A549 (cell line): ENCODE measurements around the gene ELOVL2. TPM values are rescaled to one million over a fixed set of nuclear protein-coding genes. Genes with fewer than 3 reads are reported as not detected.

Experiments used
- ATAC-seq, 2 experiments: fragments of 200-7000 bp in 1 of 2; fragments of >200 bp in 1 of 2; cut with Nextera tagmentation in 1 of 2; cut with Tn5 transposase in 1 of 2; 3 replicates each; pipeline versions ENCODE4 v1.8.0 to v1.9.1; 2018 to 2020; ENCODE audit warnings: mild to moderate bottlenecking in 1 of 2, moderate library complexity in 1 of 2
- CTCF ChIA-PET: fragments of 300-600 bp; sonication (Branson Sonifier 250); formaldehyde crosslinking; extraction: SDS; loops from one replicate; lab custom pipeline; 2021; ENCODE audit warnings: antibody characterized with exemption, inconsistent platforms; lab: Yijun Ruan, JAX
- POLR2A ChIA-PET: fragments of 350-600 bp; formaldehyde crosslinking; extraction: SDS; loops from one replicate; lab custom pipeline; 2021; ENCODE audit warnings: antibody characterized with exemption, inconsistent platforms; lab: Yijun Ruan, JAX
- DNase-seq, 2 experiments: peaks; one replicate each; pipeline versions ENCODE4 v3.0.0 to v3.0.0-alpha.2; 2011 to 2016; ENCODE audit warnings: low read depth in 1 of 2, low spot score in 1 of 2
- FAIRE-seq: peaks from 2 replicates; lab custom pipeline; 2011; peaks lifted over from hg19 to GRCh38; lab: Jason Lieb, UNC
- H3K27ac ChIP-seq, 2 experiments: fragments of >200 bp; sonication (Bioruptor Twin); formaldehyde crosslinking; 3 replicates each; pipeline ENCODE4 v1.5.1; 2016 to 2017
- H3K4me1 ChIP-seq: fragments of >200 bp; sonication (Bioruptor Twin); formaldehyde crosslinking; 3 replicates; pipeline ENCODE4 v1.6.1; 2016
- H3K4me2 ChIP-seq: fragments of >200 bp; sonication (Bioruptor Twin); formaldehyde crosslinking; 3 replicates; pipeline ENCODE4 v1.6.1; 2016
- H3K4me3 ChIP-seq: fragments of >200 bp; sonication (Bioruptor Twin); formaldehyde crosslinking; 3 replicates; pipeline ENCODE4 v1.5.1; 2016
- H3K9me3 ChIP-seq: fragments of >200 bp; sonication (Bioruptor Twin); formaldehyde crosslinking; 3 replicates; pipeline ENCODE4 v1.6.1; 2016
- BHLHE40 ChIP-seq: IDR thresholded peaks from 2 replicates; pipeline ENCODE4 v1.6.1; 2012; ENCODE audit warnings: low read depth, low read length, inconsistent platforms
- CBX8 ChIP-seq: fragments of 200-600 bp; sonication (generic); IDR thresholded peaks from 2 replicates; pipeline ENCODE4 v1.6.1; 2016
- CEBPB ChIP-seq, 2 experiments: fragments of >200 bp in 1 of 2; sonication (Bioruptor Twin) in 1 of 2; formaldehyde crosslinking in 1 of 2; IDR thresholded peaks; 2 replicates each; pipeline ENCODE4 v1.6.1; 2012 to 2016
- CHD2 ChIP-seq: fragments of 150-350 bp; IDR thresholded peaks from 2 replicates; pipeline ENCODE4 v1.6.1; 2014; ENCODE audit warnings: low read length; ENCODE audit not compliant: partially characterized antibody
- FOSL2 ChIP-seq, 2 experiments: fragments of 450-650 bp in 1 of 2; fragments of >200 bp in 1 of 2; sonication (Bioruptor Twin) in 1 of 2; formaldehyde crosslinking; IDR thresholded peaks; 2 replicates each; pipeline versions ENCODE4 v1.5.0 to v1.6.1; 2016 to 2020; ENCODE audit warnings: mild to moderate bottlenecking in 1 of 2, moderate library complexity in 1 of 2
- HEYL ChIP-seq: fragments of 250-450 bp; sonication (Bioruptor Pico); IDR thresholded peaks from 2 replicates; pipeline ENCODE4 v1.8.0; 2021; ENCODE audit warnings: mild to moderate bottlenecking, moderate library complexity
- HOXB13 ChIP-seq: fragments of 250-450 bp; sonication (Bioruptor Pico); IDR thresholded peaks from 2 replicates; pipeline ENCODE4 v1.5.0; 2020; ENCODE audit warnings: low read depth, mild to moderate bottlenecking, moderate library complexity
- JUN ChIP-seq, 2 experiments: fragments of >200 bp; sonication (Bioruptor Twin); formaldehyde crosslinking; IDR thresholded peaks; 2 replicates in 1 of 2; 3 replicates in 1 of 2; pipeline ENCODE4 v1.6.1; 2016 to 2017
- JUNB ChIP-seq: fragments of >200 bp; sonication (Bioruptor Twin); formaldehyde crosslinking; IDR thresholded peaks from 2 replicates; pipeline ENCODE4 v1.6.1; 2016
- MAFK ChIP-seq: fragments of 450-650 bp; IDR thresholded peaks from 2 replicates; pipeline ENCODE4 v1.6.1; 2014; ENCODE audit not compliant: partially characterized antibody
- MAZ ChIP-seq: fragments of 150-350 bp; IDR thresholded peaks from 2 replicates; pipeline ENCODE4 v1.6.1; 2014; ENCODE audit warnings: antibody characterized with exemption, low read depth, low read length, borderline replicate concordance
- NFE2L2 ChIP-seq: fragments of 150-350 bp; conservative IDR thresholded peaks from 2 replicates; pipeline ENCODE4 v1.6.1; 2014; ENCODE audit warnings: low read length
- NPAS2 ChIP-seq: fragments of 250-450 bp; sonication (Bioruptor Pico); IDR thresholded peaks from 2 replicates; pipeline ENCODE4 v1.8.0; 2022; ENCODE audit warnings: mild to moderate bottlenecking, moderate library complexity, borderline replicate concordance
- RARB ChIP-seq: fragments of 250-450 bp; sonication (Bioruptor Pico); IDR thresholded peaks from 2 replicates; pipeline ENCODE4 v1.8.0; 2021; ENCODE audit warnings: mild to moderate bottlenecking, moderate library complexity
- RNF2 ChIP-seq: fragments of 200-600 bp; sonication (generic); IDR thresholded peaks from 2 replicates; pipeline ENCODE4 v1.6.1; 2016; ENCODE audit warnings: low read depth, mild to moderate bottlenecking, antibody characterized with exemption, moderate library complexity, borderline replicate concordance
- SMC3 ChIP-seq: fragments of >200 bp; sonication (Bioruptor Twin); formaldehyde crosslinking; IDR thresholded peaks from 3 replicates; pipeline ENCODE4 v1.6.1; 2018; ENCODE audit warnings: inconsistent platforms
- SREBF2 ChIP-seq: fragments of 450-650 bp; IDR thresholded peaks from 2 replicates; pipeline ENCODE4 v1.6.1; 2014; ENCODE audit warnings: mild to moderate bottlenecking, moderate library complexity
- TP53 ChIP-seq: fragments of 250-450 bp; sonication (Bioruptor Pico); IDR thresholded peaks from 2 replicates; pipeline ENCODE4 v1.5.0; 2021; ENCODE audit warnings: mild to moderate bottlenecking, moderate library complexity
- ZNF302 ChIP-seq: fragments of 250-450 bp; sonication (Bioruptor Pico); IDR thresholded peaks from 2 replicates; pipeline ENCODE4 v1.9.0; 2021; ENCODE audit warnings: inconsistent platforms, mild to moderate bottlenecking, moderate library complexity
- WGBS: methylation state at CpG from one replicate; pipeline ENCODE4 v1.1.6; 2017; ENCODE audit errors: missing lambda C conversion rate; 5-methylcytosine and 5-hydroxymethylcytosine counted together
- polyA plus RNA-seq, 4 experiments: library from polyadenylated mRNA; depleted of rRNA in 3 of 4; stranded (reverse); fragments of >200 nt; fragmentation: RNase III in 1 of 4; extraction: RNeasy Plus Mini Kit Qiagen cat#74134 plus additional on column Dnase treatment in 1 of 4; gene quantifications; 2 replicates in 3 of 4; 3 replicates in 1 of 4; pipeline ENCODE4 v1.2.3, GENCODE V29; 2011 to 2017
- TF ChIP-seq, protein P1 (sequence below): fragments of 450-650 bp; IDR thresholded peaks from 2 replicates; pipeline ENCODE4 v1.6.1; 2014; ENCODE audit warnings: antibody characterized with exemption
- TF ChIP-seq, protein P2 (sequence below): IDR thresholded peaks from 2 replicates; pipeline ENCODE4 v1.6.1; 2012
- TF ChIP-seq, protein P3 (sequence below): IDR thresholded peaks from 2 replicates; pipeline ENCODE4 v1.6.1; 2012
- TF ChIP-seq, protein P4 (sequence below): fragments of 200-600 bp; sonication (generic); IDR thresholded peaks from 2 replicates; pipeline ENCODE4 v1.6.1; 2016; ENCODE audit warnings: antibody characterized with exemption, mild to moderate bottlenecking, moderate library complexity
- TF ChIP-seq, protein P5 (sequence below): fragments of 150-350 bp; IDR thresholded peaks from 2 replicates; pipeline ENCODE4 v1.6.1; 2014; ENCODE audit warnings: low read depth, mild to moderate bottlenecking, low read length

ELOVL2 gene
- polyA plus RNA-seq, 2 of the 4 experiments (the other 2 are of a cell fraction), result 12.4 to 15.5 TPM

DNA sequence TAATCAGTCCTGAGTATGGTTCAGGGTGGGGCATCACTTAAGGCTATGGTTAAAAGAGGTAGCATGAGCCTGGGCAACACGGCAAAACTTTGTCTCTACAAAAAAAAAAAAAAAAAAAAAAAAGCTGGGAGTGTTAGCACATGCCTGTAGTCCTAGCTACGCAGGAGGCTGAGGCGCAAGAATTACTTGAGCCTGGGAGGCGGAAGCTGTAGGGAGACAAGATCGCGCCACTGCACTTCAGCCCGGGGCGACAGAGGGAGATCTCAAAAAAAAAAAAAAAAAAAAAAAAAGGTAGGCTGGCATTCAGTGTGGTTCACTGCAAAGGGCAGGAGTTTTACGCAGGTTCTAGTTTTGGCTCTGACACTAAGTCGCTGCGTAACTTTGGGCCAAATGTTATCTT lies 15.1 kb downstream of the ELOVL2 start:
- TF ChIP-seq NPAS2 (CRISPR knock-in tag) (no peak), SMC3 (no peak), RARB (no peak), NFE2L2 (no peak), ZNF302 (CRISPR knock-in tag) (no peak), MAFK (no peak), CHD2 (no peak)
- peaks cover 4% of the 10 kb centered on the region; the same call in 1 of the 3 replicates for H3K4me1 ChIP-seq
- FAIRE-seq (no peak), DNase-seq (no peak), ATAC-seq (no peak)
- no peak overlapping the region for H3K4me3 ChIP-seq
- ChIA-PET CTCF (no interaction called here), POLR2A (no interaction called here)
- no peak overlapping the region for H3K4me2 ChIP-seq
- 95% methylated on average over 11 of the region's 11 CpGs for WGBS
- H3K27ac ChIP-seq, result no peak overlapping the region
- no peaks in the 10 kb centered on the region for H3K9me3 ChIP-seq

DNA sequence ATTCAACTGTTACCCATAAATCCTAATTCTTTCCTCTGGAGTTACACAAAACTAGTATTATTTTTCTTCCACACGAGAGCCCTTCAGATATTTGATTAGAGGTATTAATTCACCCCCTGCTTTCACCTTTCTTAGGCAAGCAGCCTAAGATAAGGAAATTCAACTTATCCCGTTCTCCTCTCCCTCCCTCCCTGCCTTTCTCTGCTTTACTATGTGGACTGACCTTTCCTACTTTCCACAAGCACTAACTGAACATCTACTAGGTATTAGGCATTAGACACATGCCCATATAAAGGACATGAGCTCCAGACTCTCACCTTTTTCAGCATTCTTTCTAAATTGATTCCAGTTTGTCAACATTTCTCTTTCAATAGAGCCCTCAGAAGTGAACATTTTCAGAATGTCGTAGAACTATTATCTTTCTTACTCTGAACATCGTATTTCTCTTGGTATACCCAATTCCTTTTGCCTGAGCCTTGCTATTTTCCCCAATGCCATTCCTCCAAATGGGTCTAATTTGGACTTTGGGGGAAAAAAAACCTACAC lies 16.5 kb downstream of the ELOVL2 start:
- CTCF ChIA-PET, result interaction anchor here (1.2 to 1.3 kb wide), 2 partner anchors 16 to 77 kb away, joined by 3 to 4 read pairs; no protein-coding TSS in a partner anchor
- WGBS, result 95% methylated on average over 4 of the region's 4 CpGs
- ATAC-seq, result no peak

DNA sequence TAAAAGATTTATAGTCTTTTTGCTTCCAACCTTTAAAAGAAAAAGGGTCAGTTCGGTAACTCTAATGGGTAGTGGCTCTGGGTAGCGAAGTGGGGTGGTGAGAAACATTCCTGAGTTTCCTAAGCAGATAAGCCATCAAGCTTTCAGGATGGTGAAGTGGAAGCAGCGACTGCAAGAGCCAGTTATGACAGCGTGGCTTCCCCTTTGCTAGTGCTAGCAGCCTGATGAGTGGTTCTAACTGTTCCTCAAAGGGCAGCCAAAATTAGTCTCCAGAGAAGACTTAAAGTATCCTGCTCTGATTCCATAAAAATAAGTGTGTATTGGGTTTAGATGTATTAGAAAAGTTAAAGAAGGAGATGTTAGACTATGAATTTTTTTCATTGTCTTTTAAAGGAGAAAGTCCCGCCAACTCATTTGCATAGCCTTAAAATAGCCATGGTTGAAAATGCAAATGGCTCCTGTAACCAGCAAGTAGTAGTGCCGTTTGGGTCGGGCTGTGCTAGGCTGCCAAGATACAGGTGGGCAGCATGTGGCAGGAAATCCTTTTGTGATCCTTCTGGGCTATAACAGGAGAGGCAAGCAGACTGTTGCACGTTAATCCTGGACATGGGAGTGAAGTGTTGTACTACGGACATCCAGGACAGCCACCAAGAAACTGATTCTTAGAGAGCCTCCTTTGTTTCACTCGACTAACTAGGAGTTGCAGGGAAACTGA lies 18.0 kb downstream of the ELOVL2 start:
- H3K4me1 ChIP-seq, result no peaks in the 10 kb centered on the region
- FAIRE-seq (no peak), ATAC-seq (no peak), DNase-seq (no peak)
- H3K4me2 ChIP-seq, result no peak overlapping the region
- 86% methylated on average over 10 of the region's 10 CpGs for WGBS
- TF ChIP-seq NFE2L2 (no peak), JUN (IDR thresholded peaks at IDR 0.05) (no peak), HOXB13 (CRISPR knock-in tag) (no peak), BHLHE40 (no peak), CEBPB (IDR thresholded peaks at IDR 0.05) (no peak), SMC3 (no peak), FOSL2 (IDR thresholded peaks at IDR 0.05) (no peak), FOSL2 (CRISPR knock-in tag; IDR thresholded peaks at IDR 0.05) (no peak), CBX8 (no peak), RNF2 (no peak), HEYL (CRISPR knock-in tag) (no peak), TP53 (CRISPR knock-in tag) (no peak), MAZ (no peak), JUNB (no peak)
- TF ChIP-seq, protein P1, sequence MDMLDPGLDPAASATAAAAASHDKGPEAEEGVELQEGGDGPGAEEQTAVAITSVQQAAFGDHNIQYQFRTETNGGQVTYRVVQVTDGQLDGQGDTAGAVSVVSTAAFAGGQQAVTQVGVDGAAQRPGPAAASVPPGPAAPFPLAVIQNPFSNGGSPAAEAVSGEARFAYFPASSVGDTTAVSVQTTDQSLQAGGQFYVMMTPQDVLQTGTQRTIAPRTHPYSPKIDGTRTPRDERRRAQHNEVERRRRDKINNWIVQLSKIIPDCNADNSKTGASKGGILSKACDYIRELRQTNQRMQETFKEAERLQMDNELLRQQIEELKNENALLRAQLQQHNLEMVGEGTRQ, result no peak
- TF ChIP-seq, protein P2, sequence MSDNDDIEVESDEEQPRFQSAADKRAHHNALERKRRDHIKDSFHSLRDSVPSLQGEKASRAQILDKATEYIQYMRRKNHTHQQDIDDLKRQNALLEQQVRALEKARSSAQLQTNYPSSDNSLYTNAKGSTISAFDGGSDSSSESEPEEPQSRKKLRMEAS, result no peak
- TF ChIP-seq, protein P3, sequence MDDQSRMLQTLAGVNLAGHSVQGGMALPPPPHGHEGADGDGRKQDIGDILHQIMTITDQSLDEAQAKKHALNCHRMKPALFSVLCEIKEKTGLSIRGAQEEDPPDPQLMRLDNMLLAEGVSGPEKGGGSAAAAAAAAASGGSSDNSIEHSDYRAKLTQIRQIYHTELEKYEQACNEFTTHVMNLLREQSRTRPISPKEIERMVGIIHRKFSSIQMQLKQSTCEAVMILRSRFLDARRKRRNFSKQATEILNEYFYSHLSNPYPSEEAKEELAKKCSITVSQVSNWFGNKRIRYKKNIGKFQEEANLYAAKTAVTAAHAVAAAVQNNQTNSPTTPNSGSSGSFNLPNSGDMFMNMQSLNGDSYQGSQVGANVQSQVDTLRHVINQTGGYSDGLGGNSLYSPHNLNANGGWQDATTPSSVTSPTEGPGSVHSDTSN, result no peak
- TF ChIP-seq, protein P4, sequence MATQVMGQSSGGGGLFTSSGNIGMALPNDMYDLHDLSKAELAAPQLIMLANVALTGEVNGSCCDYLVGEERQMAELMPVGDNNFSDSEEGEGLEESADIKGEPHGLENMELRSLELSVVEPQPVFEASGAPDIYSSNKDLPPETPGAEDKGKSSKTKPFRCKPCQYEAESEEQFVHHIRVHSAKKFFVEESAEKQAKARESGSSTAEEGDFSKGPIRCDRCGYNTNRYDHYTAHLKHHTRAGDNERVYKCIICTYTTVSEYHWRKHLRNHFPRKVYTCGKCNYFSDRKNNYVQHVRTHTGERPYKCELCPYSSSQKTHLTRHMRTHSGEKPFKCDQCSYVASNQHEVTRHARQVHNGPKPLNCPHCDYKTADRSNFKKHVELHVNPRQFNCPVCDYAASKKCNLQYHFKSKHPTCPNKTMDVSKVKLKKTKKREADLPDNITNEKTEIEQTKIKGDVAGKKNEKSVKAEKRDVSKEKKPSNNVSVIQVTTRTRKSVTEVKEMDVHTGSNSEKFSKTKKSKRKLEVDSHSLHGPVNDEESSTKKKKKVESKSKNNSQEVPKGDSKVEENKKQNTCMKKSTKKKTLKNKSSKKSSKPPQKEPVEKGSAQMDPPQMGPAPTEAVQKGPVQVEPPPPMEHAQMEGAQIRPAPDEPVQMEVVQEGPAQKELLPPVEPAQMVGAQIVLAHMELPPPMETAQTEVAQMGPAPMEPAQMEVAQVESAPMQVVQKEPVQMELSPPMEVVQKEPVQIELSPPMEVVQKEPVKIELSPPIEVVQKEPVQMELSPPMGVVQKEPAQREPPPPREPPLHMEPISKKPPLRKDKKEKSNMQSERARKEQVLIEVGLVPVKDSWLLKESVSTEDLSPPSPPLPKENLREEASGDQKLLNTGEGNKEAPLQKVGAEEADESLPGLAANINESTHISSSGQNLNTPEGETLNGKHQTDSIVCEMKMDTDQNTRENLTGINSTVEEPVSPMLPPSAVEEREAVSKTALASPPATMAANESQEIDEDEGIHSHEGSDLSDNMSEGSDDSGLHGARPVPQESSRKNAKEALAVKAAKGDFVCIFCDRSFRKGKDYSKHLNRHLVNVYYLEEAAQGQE, result no peak
- no peak overlapping the region for H3K4me3 ChIP-seq
- H3K27ac ChIP-seq, result no peak overlapping the region
- CTCF ChIA-PET, result no interaction called here
- no peaks in the 10 kb centered on the region for H3K9me3 ChIP-seq
- POLR2A ChIA-PET, result no interaction called here

More for the DNA sequence above, 16.5 kb downstream of the ELOVL2 start:
- no peaks in the 10 kb centered on the region for H3K4me1 ChIP-seq
- no peak for FAIRE-seq
- TF ChIP-seq CBX8 (no peak), CHD2 (no peak), SREBF2 (no peak)
- TF ChIP-seq, protein P1, result no peak
- TF ChIP-seq, protein P5, sequence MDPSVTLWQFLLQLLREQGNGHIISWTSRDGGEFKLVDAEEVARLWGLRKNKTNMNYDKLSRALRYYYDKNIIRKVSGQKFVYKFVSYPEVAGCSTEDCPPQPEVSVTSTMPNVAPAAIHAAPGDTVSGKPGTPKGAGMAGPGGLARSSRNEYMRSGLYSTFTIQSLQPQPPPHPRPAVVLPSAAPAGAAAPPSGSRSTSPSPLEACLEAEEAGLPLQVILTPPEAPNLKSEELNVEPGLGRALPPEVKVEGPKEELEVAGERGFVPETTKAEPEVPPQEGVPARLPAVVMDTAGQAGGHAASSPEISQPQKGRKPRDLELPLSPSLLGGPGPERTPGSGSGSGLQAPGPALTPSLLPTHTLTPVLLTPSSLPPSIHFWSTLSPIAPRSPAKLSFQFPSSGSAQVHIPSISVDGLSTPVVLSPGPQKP, result no peak
- TF ChIP-seq, all 56 proteins: peak for 0
- POLR2A ChIA-PET, result no interaction called here
- no peak overlapping the region for H3K4me2 ChIP-seq
- no peak for DNase-seq
- no peak overlapping the region for H3K4me3 ChIP-seq
- no peaks in the 10 kb centered on the region for H3K9me3 ChIP-seq
- no peak overlapping the region for H3K27ac ChIP-seq
